ENCODE data around the gene CC2D1B.

- TF ChIP-seq GATA2 (IDR thresholded peaks at IDR 0.05; ENCODE audit: low read depth, low read length), result no peak
- TF ChIP-seq GATA3 (IDR thresholded peaks at IDR 0.05; ENCODE audit: low read depth, low read length), result no peak
Measured at GRCh38 chr1:52414942-52415341, 48.9 kb upstream of the CC2D1B start.
